PC-3 (cell line): ENCODE data around the gene FAM151A. TPM values are rescaled to one million over a fixed set of nuclear protein-coding genes. Genes with fewer than 3 reads are reported as not detected.

Experiments used
- ATAC-seq: fragments of 200-7000 bp; cut with Tn5 transposase; 2 replicates; pipeline ENCODE4 v1.9.1; 2020; ENCODE audit warnings: mild to moderate bottlenecking, moderate library complexity
- BruUV-seq: library from RNA; stranded (reverse); fragments of 400-500 nt; replicated peaks from 2 replicates; lab custom pipeline; 2021; lab: Mats Ljungman, UMichigan
- CTCF ChIA-PET: fragments of 300-600 bp; sonication (Branson Sonifier 250); formaldehyde crosslinking; loops from one replicate; lab custom pipeline; 2022; ENCODE audit warnings: antibody characterized with exemption; lab: Charles Lee
- POLR2A ChIA-PET: fragments of 300-600 bp; sonication (Branson Sonifier 250); formaldehyde crosslinking; loops from one replicate; lab custom pipeline; 2022; ENCODE audit warnings: antibody characterized with exemption; ENCODE audit not compliant: unreplicated experiment; lab: Charles Lee
- DNase-seq: peaks from one replicate; pipeline ENCODE4 v3.0.0-alpha.2; 2015
- H2AFZ ChIP-seq: fragments of 300-600 bp; sonication (generic); 2 replicates; pipeline ENCODE4 v1.6.0; 2016; ENCODE audit warnings: antibody characterized with exemption, low read length
- H3F3A ChIP-seq: fragments of 300-600 bp; sonication (generic); one replicate; pipeline ENCODE4 v1.6.0; 2017; ENCODE audit warnings: antibody characterized with exemption, low read length, control low read depth, mild to moderate bottlenecking; ENCODE audit not compliant: unreplicated experiment
- H3K27ac ChIP-seq: fragments of 300-600 bp; sonication (generic); 2 replicates; pipeline ENCODE4 v1.5.1; 2016; ENCODE audit warnings: mild to moderate bottlenecking, low read length
- H3K27me3 ChIP-seq: fragments of 300-600 bp; sonication (generic); 2 replicates; pipeline ENCODE4 v1.6.1; 2016; ENCODE audit warnings: low read length, mixed read lengths
- H3K36me3 ChIP-seq: fragments of 300-600 bp; sonication (generic); 2 replicates; pipeline ENCODE4 v1.6.1; 2016; ENCODE audit warnings: low read depth, mixed run types, low read length, mixed read lengths
- H3K4me1 ChIP-seq: fragments of 300-600 bp; sonication (generic); 2 replicates; pipeline ENCODE4 v1.5.1; 2016; ENCODE audit warnings: low read length; ENCODE audit not compliant: insufficient read depth
- H3K4me2 ChIP-seq: fragments of 300-600 bp; sonication (generic); 2 replicates; pipeline ENCODE4 v1.6.0; 2016; ENCODE audit warnings: low read length
- H3K4me3 ChIP-seq: fragments of 300-600 bp; sonication (generic); 2 replicates; pipeline ENCODE4 v1.5.1; 2016; ENCODE audit warnings: mild to moderate bottlenecking, low read length, mixed read lengths
- H3K79me2 ChIP-seq: fragments of 300-600 bp; sonication (generic); 2 replicates; pipeline ENCODE4 v1.6.1; 2017; ENCODE audit warnings: low read length, mixed read lengths
- H3K9ac ChIP-seq: fragments of 300-600 bp; sonication (generic); 2 replicates; pipeline ENCODE4 v1.6.0; 2016; ENCODE audit warnings: mild to moderate bottlenecking, low read length
- H3K9me2 ChIP-seq: fragments of 300-600 bp; sonication (generic); replicated peaks from 2 replicates; pipeline ENCODE4 v1.6.1; 2016; ENCODE audit warnings: mixed run types, low read length, mixed read lengths
- H3K9me3 ChIP-seq: fragments of 300-600 bp; sonication (generic); 2 replicates; pipeline ENCODE4 v1.6.1; 2016; ENCODE audit warnings: low read length, mixed read lengths
- H4K20me1 ChIP-seq: fragments of 300-600 bp; sonication (generic); 2 replicates; pipeline ENCODE4 v1.6.1; 2016; ENCODE audit warnings: low read length, mixed read lengths
- EZH2 ChIP-seq: fragments of 300-600 bp; sonication (generic); IDR thresholded peaks from one replicate; pipeline ENCODE4 v1.6.1; 2017; ENCODE audit warnings: antibody characterized with exemption, mild to moderate bottlenecking, low read length; ENCODE audit not compliant: unreplicated experiment
- EZH2phosphoT487 ChIP-seq: fragments of 300-600 bp; sonication (generic); IDR thresholded peaks from 2 replicates; pipeline ENCODE4 v1.6.1; 2018; ENCODE audit warnings: mild to moderate bottlenecking, antibody characterized with exemption, low read length, borderline replicate concordance
- intact Hi-C: fragments of 100-400 bp; cut with micrococcal nuclease; formaldehyde crosslinking; loops from 2 replicates; pipeline ENCODE4 v1.9.0; 2023
- total RNA-seq: library from RNA; depleted of rRNA; stranded (reverse); fragments of >200 nt; gene quantifications from 2 replicates; pipeline ENCODE4 v1.2.3, GENCODE V29; 2014
- TF ChIP-seq, protein P1 (sequence below): fragments of 300-600 bp; sonication (generic); conservative IDR thresholded peaks from 2 replicates; pipeline ENCODE4 v1.5.1; 2017; ENCODE audit warnings: antibody characterized with exemption, low read depth, mild to moderate bottlenecking, low read length

Gene FAM151A
- total RNA-seq, 1 experiment from 2014 or later: not detected

DNA sequence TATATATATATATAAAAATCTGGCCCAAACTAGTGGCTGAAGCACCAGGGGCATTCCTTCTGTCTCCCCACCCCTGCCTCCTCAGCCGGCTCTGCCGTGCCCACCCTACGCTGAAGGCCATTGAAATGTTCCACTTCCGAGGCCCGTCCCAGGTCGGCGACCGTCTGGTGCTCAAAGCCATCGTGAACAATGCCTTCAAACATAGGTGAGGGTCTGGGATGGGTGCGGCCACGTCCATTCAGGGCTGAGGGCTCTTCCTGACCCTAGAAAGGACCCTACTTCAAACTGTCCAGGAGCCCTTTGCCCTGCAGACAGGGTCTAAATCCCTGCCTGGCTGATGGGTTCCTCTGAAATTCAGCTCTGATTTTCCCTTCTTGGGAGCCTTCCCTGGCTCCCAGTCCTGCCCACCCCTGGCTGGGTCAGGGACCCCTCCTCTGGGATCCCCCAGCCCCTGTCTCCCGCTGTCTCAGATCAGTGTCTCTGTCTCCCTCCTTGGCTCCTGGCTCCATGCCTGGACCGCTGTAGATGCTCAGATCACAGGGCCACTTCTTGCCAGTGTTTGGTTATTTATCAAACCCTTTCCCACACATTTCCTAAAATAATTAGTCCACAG, 24.0 kb downstream of the FAM151A start:
- ChIA-PET POLR2A (no interaction called here), CTCF (no interaction called here)
- no peaks in the 10 kb centered on the region for H3K9me2 ChIP-seq
- intact Hi-C loops: no loop called here
- H3K79me2 ChIP-seq: no peaks in the 10 kb centered on the region
- TF ChIP-seq EZH2phosphoT487 (no peak), EZH2 (no peak)
- TF ChIP-seq, protein P1, sequence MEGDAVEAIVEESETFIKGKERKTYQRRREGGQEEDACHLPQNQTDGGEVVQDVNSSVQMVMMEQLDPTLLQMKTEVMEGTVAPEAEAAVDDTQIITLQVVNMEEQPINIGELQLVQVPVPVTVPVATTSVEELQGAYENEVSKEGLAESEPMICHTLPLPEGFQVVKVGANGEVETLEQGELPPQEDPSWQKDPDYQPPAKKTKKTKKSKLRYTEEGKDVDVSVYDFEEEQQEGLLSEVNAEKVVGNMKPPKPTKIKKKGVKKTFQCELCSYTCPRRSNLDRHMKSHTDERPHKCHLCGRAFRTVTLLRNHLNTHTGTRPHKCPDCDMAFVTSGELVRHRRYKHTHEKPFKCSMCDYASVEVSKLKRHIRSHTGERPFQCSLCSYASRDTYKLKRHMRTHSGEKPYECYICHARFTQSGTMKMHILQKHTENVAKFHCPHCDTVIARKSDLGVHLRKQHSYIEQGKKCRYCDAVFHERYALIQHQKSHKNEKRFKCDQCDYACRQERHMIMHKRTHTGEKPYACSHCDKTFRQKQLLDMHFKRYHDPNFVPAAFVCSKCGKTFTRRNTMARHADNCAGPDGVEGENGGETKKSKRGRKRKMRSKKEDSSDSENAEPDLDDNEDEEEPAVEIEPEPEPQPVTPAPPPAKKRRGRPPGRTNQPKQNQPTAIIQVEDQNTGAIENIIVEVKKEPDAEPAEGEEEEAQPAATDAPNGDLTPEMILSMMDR: no peak
- no TSS peak for BruUV-seq
- H3K9me3 ChIP-seq: no peaks in the 10 kb centered on the region
- no peaks in the 10 kb centered on the region for H3K27me3 ChIP-seq
- H3K4me2 ChIP-seq: no peak overlapping the region
- no peaks in the 10 kb centered on the region for H4K20me1 ChIP-seq
- H2AFZ ChIP-seq: no peak overlapping the region
- DNase-seq (no peak), ATAC-seq (no peak)
- no peaks in the 10 kb centered on the region; the same call in 1 of the 2 replicates for H3K4me1 ChIP-seq
- H3F3A ChIP-seq: no peaks in the 10 kb centered on the region
- H3K27ac ChIP-seq: no peak overlapping the region
- H3K4me3 ChIP-seq: no peak overlapping the region
- no peaks in the 10 kb centered on the region for H3K36me3 ChIP-seq
- H3K9ac ChIP-seq: no peak overlapping the region

DNA sequence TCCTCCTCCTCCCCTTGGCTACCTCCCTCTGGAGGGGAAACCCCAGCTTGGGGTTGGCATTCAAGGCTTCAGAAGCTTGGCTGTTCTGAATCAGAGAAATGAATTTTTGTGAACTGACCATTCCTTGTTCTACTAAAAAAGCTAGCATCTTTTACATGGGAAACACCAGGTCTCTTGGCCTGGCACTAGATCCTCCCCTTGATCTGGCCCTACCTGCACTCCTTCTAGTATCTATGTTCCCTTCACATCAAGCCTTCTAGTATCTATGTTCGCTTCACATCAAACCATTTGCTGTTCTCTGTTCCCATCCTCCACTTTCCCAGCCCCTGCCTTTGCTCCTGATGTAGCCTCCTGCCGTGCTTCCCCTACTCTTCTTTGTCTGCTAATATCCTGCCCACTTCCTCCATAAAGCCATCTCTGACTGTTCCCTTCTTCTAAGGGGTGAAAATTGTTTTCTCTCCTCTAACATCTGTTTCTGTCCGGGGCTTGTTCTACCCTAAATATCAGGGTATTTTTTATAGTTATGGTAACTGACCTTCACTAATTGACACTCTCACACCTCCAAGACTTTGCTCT, 25.8 kb downstream of the FAM151A start:
- H3F3A ChIP-seq: no peaks in the 10 kb centered on the region
- H3K9ac ChIP-seq: no peak overlapping the region
- no TSS peak for BruUV-seq
- H3K4me1 ChIP-seq: no peaks in the 10 kb centered on the region
- intact Hi-C loops: no loop called here
- H3K36me3 ChIP-seq: no peaks in the 10 kb centered on the region
- H3K9me3 ChIP-seq: no peaks in the 10 kb centered on the region
- ChIA-PET CTCF (no interaction called here), POLR2A (no interaction called here)
- H3K79me2 ChIP-seq: no peaks in the 10 kb centered on the region
- TF ChIP-seq EZH2phosphoT487: no peak
- no peak for TF ChIP-seq EZH2
- TF ChIP-seq, protein P1: no peak
- no peak for ATAC-seq
- no peak overlapping the region for H3K4me2 ChIP-seq
- H4K20me1 ChIP-seq: no peaks in the 10 kb centered on the region
- no peak overlapping the region for H3K27ac ChIP-seq
- no peak overlapping the region for H2AFZ ChIP-seq
- no peak overlapping the region for H3K4me3 ChIP-seq
- no peaks in the 10 kb centered on the region for H3K9me2 ChIP-seq
- no peak for DNase-seq
- no peaks in the 10 kb centered on the region for H3K27me3 ChIP-seq

DNA sequence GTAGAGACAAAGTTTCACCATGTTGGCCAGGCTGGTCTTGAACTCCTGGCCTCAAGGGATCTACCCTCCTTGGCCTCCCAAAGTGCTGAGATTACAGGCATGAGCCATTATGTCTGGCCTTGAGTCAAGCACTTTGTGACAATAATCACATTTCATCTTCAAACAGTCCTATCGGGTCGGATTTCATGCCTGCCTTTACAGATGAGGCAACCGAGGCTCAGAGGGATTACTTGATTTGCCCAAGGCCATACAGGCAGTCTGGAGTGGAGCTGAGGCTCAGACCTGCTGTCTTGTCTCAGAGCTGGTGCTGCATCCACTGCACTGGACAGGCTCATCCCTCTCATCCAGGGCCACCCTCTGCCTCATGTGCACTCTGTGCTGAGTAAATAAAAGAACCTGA, 26.6 kb downstream of the FAM151A start:
- intact Hi-C loops: no loop called here
- ChIA-PET POLR2A (no interaction called here), CTCF (no interaction called here)
- H3K4me3 ChIP-seq: no peak overlapping the region
- no peaks in the 10 kb centered on the region for H3K4me1 ChIP-seq
- H3K79me2 ChIP-seq: no peaks in the 10 kb centered on the region
- no peaks in the 10 kb centered on the region for H3K36me3 ChIP-seq
- H3K27me3 ChIP-seq: no peaks in the 10 kb centered on the region
- TF ChIP-seq EZH2 (no peak), EZH2phosphoT487 (no peak)
- TF ChIP-seq, protein P1: no peak
- no peaks in the 10 kb centered on the region for H4K20me1 ChIP-seq
- H3K9me3 ChIP-seq: no peaks in the 10 kb centered on the region
- BruUV-seq: no TSS peak
- no peak overlapping the region for H3K9ac ChIP-seq
- no peak overlapping the region for H3K4me2 ChIP-seq
- no peak overlapping the region for H2AFZ ChIP-seq
- no peaks in the 10 kb centered on the region for H3K9me2 ChIP-seq
- H3F3A ChIP-seq: no peaks in the 10 kb centered on the region
- DNase-seq (no peak), ATAC-seq (no peak)
- no peak overlapping the region for H3K27ac ChIP-seq
